Brain microvascular endothelial cell (primary cell): ENCODE results near the gene KAT8.

Experiments used
- DNase-seq: peaks from one replicate; pipeline ENCODE4 v3.0.0-alpha.2; 2020
- H3K27ac ChIP-seq: fragments of 250-450 bp; sonication (Bioruptor Pico); 2 replicates; pipeline ENCODE4 v1.5.1; 2020; ENCODE audit warnings: mild to moderate bottlenecking, moderate library complexity
- H3K27me3 ChIP-seq: fragments of 250-450 bp; sonication (Bioruptor Pico); replicated peaks from 2 replicates; pipeline ENCODE4 v1.5.1; 2020; ENCODE audit warnings: mild to moderate bottlenecking
- H3K36me3 ChIP-seq: fragments of 250-450 bp; sonication (Bioruptor Pico); replicated peaks from 2 replicates; pipeline ENCODE4 v1.5.1; 2020; ENCODE audit warnings: mild to moderate bottlenecking
- H3K4me3 ChIP-seq: 2 replicates; pipeline ENCODE4 v1.5.1; 2011; ENCODE audit warnings: low read depth, mild to moderate bottlenecking, control low read depth, low read length, moderate library complexity
- CTCF ChIP-seq: IDR thresholded peaks from 2 replicates; pipeline ENCODE4 v1.5.1; 2011; ENCODE audit warnings: low read depth, mild to moderate bottlenecking, moderate library complexity, low read length, control low read depth, inconsistent platforms; ENCODE audit errors: missing control alignments
- in situ Hi-C: cut with HindIII; loops from 2 replicates; pipeline ENCODE4 v1.10.0; 2017; ENCODE audit warnings: low sequenced_read_pairs, low pct_ligation_motif_present

Gene KAT8

GRCh38 chr16:31107465-31107867, 10.0 kb upstream of the KAT8 start:
- Histone ChIP-seq H3K27ac (no peak overlapping the region), H3K27me3 (no peaks in the 10 kb centered on the region), H3K36me3 (peaks cover 27% of the 10 kb centered on the region), H3K4me3 (no peak overlapping the region)
- in situ Hi-C loops: no loop called here
- TF ChIP-seq CTCF: no peak
- DNase-seq: no peak

- in situ Hi-C loops: no loop called here
- Histone ChIP-seq H3K4me3 (peak within 1 kb of the TSS; percentile 85), H3K36me3 (peaks cover 31% of the 10 kb centered on the region)
Measured at GRCh38 chr16:31108035-31108793, 9.2 kb upstream of the KAT8 start, which contains the start of gene BCKDK. Gene BCKDK (plus strand): TSS chr16:31108386. CDS start chr16:31109224, 838 bp downstream.

GRCh38 chr16:31108794-31109558, 8.5 kb upstream of the KAT8 start:
- Histone ChIP-seq H3K36me3 (peaks cover 31% of the 10 kb centered on the region), H3K27ac (peak overlapping the region; percentile 60), H3K27me3 (no peaks in the 10 kb centered on the region), H3K4me3 (peak overlapping the region; percentile 85)
- no peak for TF ChIP-seq CTCF
- no peak for DNase-seq
- in situ Hi-C loops: no loop called here

More at GRCh38 chr16:31108035-31108793, 9.2 kb upstream of the KAT8 start, which contains the start of gene BCKDK:
- Histone ChIP-seq H3K27me3 (no peaks in the 10 kb centered on the region), H3K27ac (peak within 1 kb of the TSS; percentile 60)
- DNase-seq: peak; percentile 49
- TF ChIP-seq CTCF: no peak

- peaks cover 31% of the 10 kb centered on the region for H3K36me3 ChIP-seq
- in situ Hi-C loops: no loop called here
Measured at GRCh38 chr16:31109622-31110021, 7.8 kb upstream of the KAT8 start.

More at GRCh38 chr16:31109622-31110021, 7.8 kb upstream of the KAT8 start:
- no peak for DNase-seq
- TF ChIP-seq CTCF: no peak
- Histone ChIP-seq H3K27me3 (no peaks in the 10 kb centered on the region), H3K27ac (no peak overlapping the region), H3K4me3 (no peak overlapping the region)
